Measurements from ENCODE around the gene VIP.
"Not testable (repeated sequence)": the region's sequence is repeated elsewhere in the genome, so short reads cannot be mapped to it uniquely, and the experiment has no call there.

The VIP gene

DNA sequence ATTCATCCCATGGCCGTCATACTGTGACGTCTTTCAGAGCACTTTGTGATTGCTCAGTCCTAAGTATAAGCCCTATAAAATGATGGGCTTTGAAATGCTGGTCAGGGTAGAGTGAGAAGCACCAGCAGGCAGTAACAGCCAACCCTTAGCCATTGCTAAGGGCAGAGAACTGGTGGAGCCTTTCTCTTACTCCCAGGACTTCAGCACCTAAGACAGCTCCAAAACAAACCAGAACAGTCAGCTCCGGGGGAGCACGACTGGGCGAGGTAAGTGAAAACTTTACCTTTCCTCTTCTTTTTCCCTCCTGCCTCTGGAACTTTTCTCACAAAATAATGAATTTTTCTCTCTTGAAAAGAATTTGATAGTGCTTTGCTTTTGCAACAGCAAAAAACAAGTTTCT lies at the start of gene VIP:
Gene VIP, plus strand, starts transcription at position 104 of the 400 bp plus-strand sequence. CDS start 1,381 bp downstream, outside the sequence.
- Mint-ChIP-seq H3K9me3 (no peaks in the 10 kb centered on the region), H3K4me1 (ENCODE audit: low read depth) (no peaks in the 10 kb centered on the region), H3K4me3 (no peak within 1 kb of the TSS), H3K27ac (no peak within 1 kb of the TSS), H3K27me3 (no peaks in the 10 kb centered on the region), H3K36me3 (ENCODE audit: low read depth) (no peaks in the 10 kb centered on the region)
- intact Hi-C loops (cut with micrococcal nuclease), result no loop called here

DNA sequence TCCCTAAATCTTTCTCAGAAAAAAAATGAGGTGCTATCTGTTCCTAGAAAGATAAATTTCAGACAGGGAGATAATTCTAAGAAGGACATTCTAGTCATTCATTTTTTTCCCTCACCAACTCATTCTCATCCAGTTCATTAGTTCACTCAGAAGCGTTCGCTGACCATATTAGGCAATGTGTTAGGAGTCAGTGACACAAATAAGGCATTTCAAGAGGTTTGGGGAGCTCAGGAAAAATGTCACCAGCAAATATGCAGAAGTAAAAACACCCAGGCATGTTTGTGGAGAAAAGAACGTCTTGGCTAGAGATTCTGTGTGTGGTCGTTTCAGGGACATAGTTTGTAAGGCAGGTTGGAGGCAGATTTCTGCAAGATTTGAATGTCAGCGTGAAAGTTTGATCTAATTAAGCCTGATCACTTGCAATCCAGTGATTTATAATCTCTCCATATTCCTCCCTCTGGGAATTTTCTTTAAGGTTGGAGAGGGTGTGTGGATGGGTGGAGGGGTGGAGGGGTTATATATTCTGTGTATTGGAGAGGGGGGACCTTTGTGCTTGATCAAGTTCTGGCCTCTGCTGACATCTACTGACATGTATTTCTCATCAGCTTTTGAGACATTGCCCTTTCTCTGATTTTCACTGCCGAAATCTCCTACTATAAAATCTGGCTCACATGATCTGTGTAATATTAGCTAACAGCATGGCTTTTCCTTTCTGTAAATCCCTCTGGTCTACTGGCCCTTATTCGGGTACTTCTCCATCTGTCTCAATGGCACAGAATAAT lies 49.3 kb upstream of the VIP start:
- Mint-ChIP-seq H3K27me3 (peaks cover 14% of the 10 kb centered on the region), H3K4me1 (ENCODE audit: low read depth) (no peaks in the 10 kb centered on the region), H3K4me3 (no peak overlapping the region), H3K36me3 (ENCODE audit: low read depth) (no peaks in the 10 kb centered on the region), H3K9me3 (no peaks in the 10 kb centered on the region), H3K27ac (no peak overlapping the region)
- intact Hi-C loops (cut with micrococcal nuclease), result no loop called here

DNA sequence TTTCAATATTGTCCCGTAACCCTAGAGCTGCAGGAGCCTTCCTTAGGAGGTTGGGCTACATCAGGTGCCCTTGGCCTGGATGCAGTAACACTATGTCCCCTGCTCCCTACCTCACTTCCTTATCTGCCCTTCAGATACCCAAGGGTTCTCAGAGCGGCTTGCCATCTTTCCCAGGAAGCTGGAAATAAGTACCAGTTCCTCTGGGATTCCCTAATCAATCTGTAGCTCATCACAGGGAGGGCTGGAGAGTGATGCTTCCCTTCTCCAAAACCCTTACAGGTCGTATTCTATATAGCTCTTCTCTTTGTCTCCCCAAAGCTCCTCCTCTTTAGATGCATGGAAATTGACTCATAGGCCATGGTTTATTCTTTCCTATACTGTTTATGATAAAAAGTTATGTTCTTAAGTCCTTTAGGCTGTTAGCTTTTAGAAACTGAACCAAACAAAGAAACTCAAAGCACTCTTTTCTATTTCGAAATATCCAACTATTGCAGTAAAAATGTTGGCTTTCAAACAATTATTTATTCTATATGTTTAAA lies 48.7 kb upstream of the VIP start:
- intact Hi-C loops (cut with micrococcal nuclease), result no loop called here
- Mint-ChIP-seq H3K4me1 (ENCODE audit: low read depth) (no peaks in the 10 kb centered on the region), H3K9me3 (no peaks in the 10 kb centered on the region), H3K4me3 (no peak overlapping the region), H3K27me3 (peaks cover 14% of the 10 kb centered on the region), H3K36me3 (ENCODE audit: low read depth) (no peaks in the 10 kb centered on the region), H3K27ac (no peak overlapping the region)

DNA sequence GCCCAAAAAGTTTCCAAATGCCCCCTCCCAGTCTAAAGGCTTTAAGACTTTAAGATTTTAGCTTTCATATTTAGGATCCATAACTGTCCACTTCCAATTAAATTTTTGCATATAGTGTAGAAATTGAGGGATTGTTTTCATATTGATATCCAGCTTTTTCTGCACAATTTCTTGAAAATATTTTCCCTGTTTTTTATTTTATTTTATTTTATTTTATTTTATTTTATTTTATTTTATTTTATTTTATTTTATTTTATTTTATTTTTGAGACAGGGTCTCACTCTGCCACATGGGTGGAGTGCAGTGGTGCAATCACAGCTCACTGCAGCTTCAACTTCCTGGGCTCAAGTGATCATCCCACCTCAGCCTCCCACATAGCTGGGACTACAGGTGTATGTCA lies 46.8 kb upstream of the VIP start:
- H3K36me3 Mint-ChIP-seq (ENCODE audit: low read depth); H3K27ac Mint-ChIP-seq; H3K4me3 Mint-ChIP-seq; H3K9me3 Mint-ChIP-seq; intact Hi-C loops (cut with micrococcal nuclease); H3K4me1 Mint-ChIP-seq (ENCODE audit: low read depth): not testable (repeated sequence)
- peaks cover 12% of the 10 kb centered on the region for H3K27me3 Mint-ChIP-seq

DNA sequence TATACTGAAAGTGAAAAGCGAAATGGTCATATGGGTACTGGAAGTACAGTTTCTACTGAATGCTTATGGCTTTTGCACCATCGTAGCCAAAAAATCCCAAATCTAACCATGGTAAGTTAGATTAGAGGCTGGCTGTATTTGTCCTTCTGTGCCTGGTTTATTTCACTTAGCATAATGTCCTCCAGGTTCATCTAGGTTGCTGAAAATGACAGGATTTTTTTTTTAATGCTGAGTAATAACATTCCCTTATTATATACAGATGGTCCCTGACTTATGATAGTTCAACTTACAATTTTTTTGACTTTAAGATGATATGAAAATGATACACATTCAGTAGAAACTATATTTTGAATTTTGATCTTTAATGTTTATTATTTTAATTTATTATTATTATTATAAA lies 45.3 kb upstream of the VIP start:
- Mint-ChIP-seq H3K36me3 (ENCODE audit: low read depth) (no peaks in the 10 kb centered on the region), H3K4me3 (no peak overlapping the region), H3K27ac (no peak overlapping the region), H3K27me3 (peaks cover 12% of the 10 kb centered on the region), H3K4me1 (ENCODE audit: low read depth) (no peaks in the 10 kb centered on the region), H3K9me3 (peaks cover 6% of the 10 kb centered on the region)
- intact Hi-C loops (cut with micrococcal nuclease), result no loop called here

DNA sequence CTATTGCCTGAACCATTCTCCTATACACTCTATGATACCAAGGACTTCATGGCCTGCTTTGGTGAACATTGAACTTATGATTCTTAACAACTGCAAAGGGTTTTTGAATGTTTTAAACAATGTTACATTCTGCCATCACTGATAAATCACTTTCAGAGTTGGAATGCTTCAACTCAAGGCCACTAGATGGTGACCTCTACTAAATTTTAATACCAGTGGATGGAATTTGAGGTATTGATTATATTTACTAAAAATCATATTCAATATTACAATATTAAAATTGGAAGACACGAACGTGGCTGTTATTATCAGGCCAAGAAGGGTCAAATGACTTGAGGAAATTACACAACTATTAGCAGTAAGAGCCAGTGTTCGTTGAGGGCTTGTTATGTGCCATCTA lies 34.3 kb upstream of the VIP start:
- intact Hi-C loops (cut with micrococcal nuclease), result no loop called here
- no peak overlapping the region for H3K4me3 Mint-ChIP-seq
- no peak overlapping the region for H3K27ac Mint-ChIP-seq
- no peaks in the 10 kb centered on the region for H3K4me1 Mint-ChIP-seq (ENCODE audit: low read depth)
- H3K36me3 Mint-ChIP-seq (ENCODE audit: low read depth), result no peaks in the 10 kb centered on the region
- no peaks in the 10 kb centered on the region for H3K27me3 Mint-ChIP-seq
- peaks cover 13% of the 10 kb centered on the region for H3K9me3 Mint-ChIP-seq

DNA sequence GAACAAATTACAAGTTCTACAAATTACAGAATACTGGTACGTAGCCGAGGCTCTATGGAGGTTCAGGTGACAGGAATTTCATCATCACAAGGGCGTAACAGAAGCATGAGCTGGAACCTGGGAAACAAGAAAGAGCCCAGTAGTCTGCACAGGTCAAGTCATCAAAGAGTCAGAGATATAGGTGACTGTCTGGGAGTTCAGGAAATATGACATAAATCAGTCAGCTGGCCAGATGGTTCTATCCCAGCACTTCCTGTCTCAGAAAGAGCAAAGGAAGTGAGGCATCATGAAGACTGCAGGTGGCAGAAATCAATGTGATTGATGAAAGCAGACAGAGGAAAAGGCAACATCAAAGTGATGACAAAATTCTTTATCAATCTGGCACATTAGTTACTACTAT lies 29.6 kb upstream of the VIP start:
- Mint-ChIP-seq H3K9me3 (no peaks in the 10 kb centered on the region), H3K27ac (no peak overlapping the region), H3K4me1 (ENCODE audit: low read depth) (no peaks in the 10 kb centered on the region), H3K4me3 (no peak overlapping the region), H3K36me3 (ENCODE audit: low read depth) (no peaks in the 10 kb centered on the region), H3K27me3 (no peaks in the 10 kb centered on the region)
- intact Hi-C loops (cut with micrococcal nuclease), result no loop called here

DNA sequence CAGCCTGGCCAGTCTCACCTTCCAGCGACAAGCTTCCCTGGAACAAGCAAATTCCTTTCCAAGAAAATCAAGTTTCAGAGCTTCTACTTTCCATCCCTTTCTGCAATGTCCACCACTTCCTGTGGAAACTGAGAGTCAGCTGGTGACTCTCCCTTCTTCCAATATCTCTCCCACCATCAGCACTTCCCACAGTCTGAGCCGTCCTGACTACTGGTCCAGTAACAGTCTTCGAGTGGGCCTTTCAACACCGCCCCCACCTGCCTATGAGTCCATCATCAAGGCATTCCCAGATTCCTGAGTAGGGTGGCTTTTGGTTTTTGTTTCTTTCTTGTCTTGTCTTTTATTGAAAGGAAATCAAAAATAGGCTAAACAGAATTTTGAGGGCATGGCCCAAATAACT lies 28.6 kb upstream of the VIP start:
- no peaks in the 10 kb centered on the region for H3K9me3 Mint-ChIP-seq
- no peak overlapping the region for H3K4me3 Mint-ChIP-seq
- no peaks in the 10 kb centered on the region for H3K27me3 Mint-ChIP-seq
- intact Hi-C loops (cut with micrococcal nuclease), result no loop called here
- no peaks in the 10 kb centered on the region for H3K36me3 Mint-ChIP-seq (ENCODE audit: low read depth)
- H3K27ac Mint-ChIP-seq, result no peak overlapping the region
- no peaks in the 10 kb centered on the region for H3K4me1 Mint-ChIP-seq (ENCODE audit: low read depth)

DNA sequence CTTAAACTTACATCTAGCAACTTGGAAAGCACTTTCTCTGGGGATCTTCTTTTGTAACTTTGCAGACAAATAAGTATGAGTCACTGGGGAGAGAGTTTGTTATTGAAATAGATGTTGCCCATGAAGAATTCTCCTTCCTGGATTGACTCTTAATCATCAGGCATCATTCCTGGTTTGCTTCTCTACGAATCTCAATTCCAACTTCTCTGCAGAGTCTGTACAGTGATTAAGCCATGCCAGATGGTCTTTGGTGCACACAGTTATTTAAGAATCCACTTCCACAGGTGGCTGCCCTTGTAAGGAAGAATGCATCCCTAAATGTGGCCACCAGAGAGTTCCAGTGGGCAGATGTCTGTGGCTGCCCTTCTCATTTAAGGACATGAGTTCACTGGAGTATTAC lies 27.2 kb upstream of the VIP start:
- H3K27me3 Mint-ChIP-seq, result no peaks in the 10 kb centered on the region

DNA sequence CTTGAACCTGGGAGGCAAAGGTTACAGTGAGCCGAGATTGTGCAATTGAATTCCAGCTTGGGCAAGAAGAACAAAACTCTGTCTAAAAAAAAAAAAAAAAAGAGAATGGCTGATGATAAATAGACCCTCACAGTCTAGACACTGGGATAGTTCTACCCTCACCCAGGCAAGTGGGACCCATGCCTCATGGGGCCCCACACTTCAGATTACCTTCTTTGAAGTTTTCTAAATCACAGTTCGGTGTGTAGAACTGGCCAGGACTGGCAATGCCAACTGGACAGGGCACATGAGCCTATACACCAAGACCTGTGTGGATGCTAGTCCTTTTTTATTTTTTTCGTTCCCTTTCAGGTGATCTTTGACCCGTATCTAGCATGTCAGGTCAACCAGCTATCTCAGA lies 24.3 kb upstream of the VIP start:
- Mint-ChIP-seq H3K27me3 (no peaks in the 10 kb centered on the region), H3K36me3 (ENCODE audit: low read depth) (no peaks in the 10 kb centered on the region), H3K4me1 (ENCODE audit: low read depth) (no peaks in the 10 kb centered on the region), H3K9me3 (no peaks in the 10 kb centered on the region), H3K27ac (no peak overlapping the region), H3K4me3 (no peak overlapping the region)
- intact Hi-C loops (cut with micrococcal nuclease), result no loop called here

More for the DNA sequence above, 27.2 kb upstream of the VIP start:
- no peaks in the 10 kb centered on the region for H3K9me3 Mint-ChIP-seq
- H3K27ac Mint-ChIP-seq, result no peak overlapping the region
- H3K36me3 Mint-ChIP-seq (ENCODE audit: low read depth), result no peaks in the 10 kb centered on the region
- intact Hi-C loops (cut with micrococcal nuclease), result no loop called here
- H3K4me1 Mint-ChIP-seq (ENCODE audit: low read depth), result no peaks in the 10 kb centered on the region
- H3K4me3 Mint-ChIP-seq, result no peak overlapping the region

DNA sequence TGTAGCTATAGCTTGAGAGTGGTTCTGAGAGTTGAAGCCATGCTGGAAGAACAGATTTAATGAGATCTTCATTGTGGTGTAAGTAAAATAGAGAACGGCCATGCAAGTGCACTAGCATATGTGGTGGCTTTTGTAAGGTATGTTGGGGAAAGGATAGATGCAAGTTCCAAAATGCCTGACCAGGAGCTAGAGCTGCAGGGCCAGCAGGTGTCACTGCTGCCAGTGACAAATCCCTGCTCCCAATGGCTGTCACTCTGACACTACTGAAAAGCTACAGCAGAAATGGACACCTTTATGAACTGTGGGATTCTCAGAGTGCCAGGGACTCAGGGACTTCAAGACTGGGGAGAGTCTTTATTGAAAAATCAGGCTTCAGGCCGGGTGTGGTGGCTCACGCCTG lies 23.1 kb upstream of the VIP start:
- intact Hi-C loops (cut with micrococcal nuclease), result no loop called here
- Mint-ChIP-seq H3K27me3 (no peaks in the 10 kb centered on the region), H3K4me1 (ENCODE audit: low read depth) (no peaks in the 10 kb centered on the region)

DNA sequence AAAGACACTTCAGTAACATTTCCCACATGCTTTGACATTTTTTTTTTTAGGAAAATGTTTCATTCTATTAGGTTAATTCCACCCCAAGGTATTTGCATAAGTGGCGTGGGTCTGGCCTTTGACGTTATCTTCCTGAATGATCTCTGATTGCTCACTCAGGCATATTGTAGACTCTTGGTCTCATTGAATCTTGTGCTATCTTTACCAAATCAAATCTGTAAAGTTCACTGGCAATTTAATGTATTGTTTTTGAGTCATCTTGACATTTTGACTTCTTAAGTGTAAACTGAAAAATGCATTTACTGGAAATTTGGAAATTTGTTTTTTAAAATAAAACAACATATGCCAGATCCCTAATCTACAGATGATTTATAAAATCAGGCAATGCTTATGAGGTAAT lies 16.0 kb upstream of the VIP start:
- no peaks in the 10 kb centered on the region for H3K4me1 Mint-ChIP-seq (ENCODE audit: low read depth)

More for the DNA sequence above, 23.1 kb upstream of the VIP start:
- H3K27ac Mint-ChIP-seq, result no peak overlapping the region
- no peaks in the 10 kb centered on the region for H3K9me3 Mint-ChIP-seq
- no peaks in the 10 kb centered on the region for H3K36me3 Mint-ChIP-seq (ENCODE audit: low read depth)
- H3K4me3 Mint-ChIP-seq, result no peak overlapping the region

DNA sequence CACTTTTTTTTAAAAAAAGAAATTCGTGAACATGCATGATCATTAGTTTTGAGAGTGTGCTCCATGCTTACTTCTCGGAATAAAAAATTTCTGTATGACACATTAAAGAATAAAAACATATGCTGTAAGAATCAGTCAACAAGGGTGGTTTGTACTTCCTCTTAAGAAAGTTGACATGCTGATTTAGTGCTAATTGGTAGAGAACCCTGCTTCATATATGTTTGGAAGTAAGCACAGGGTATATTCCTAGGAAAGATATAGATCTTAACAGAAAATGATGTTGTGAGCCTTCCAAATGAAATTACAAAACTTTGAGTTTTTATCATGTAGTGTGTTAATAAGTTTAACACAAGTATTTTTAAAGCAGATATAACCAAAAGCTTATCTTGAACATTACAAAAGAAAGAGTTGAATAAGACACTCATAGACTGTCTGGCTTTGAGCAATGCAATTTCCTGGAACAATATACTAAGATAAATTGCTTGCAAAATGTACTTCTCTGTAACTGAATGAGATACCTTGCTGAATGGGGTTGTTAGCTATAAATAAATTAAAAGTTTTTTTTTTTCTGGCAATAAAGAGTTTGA lies 13.8 kb upstream of the VIP start:
- Mint-ChIP-seq H3K4me1 (ENCODE audit: low read depth) (no peaks in the 10 kb centered on the region), H3K36me3 (ENCODE audit: low read depth) (no peaks in the 10 kb centered on the region), H3K27ac (no peak overlapping the region), H3K4me3 (no peak overlapping the region), H3K27me3 (no peaks in the 10 kb centered on the region), H3K9me3 (no peaks in the 10 kb centered on the region)
- intact Hi-C loops (cut with micrococcal nuclease), result no loop called here

More for the DNA sequence above, 16.0 kb upstream of the VIP start:
- Mint-ChIP-seq H3K4me3 (no peak overlapping the region), H3K27ac (no peak overlapping the region), H3K36me3 (ENCODE audit: low read depth) (no peaks in the 10 kb centered on the region), H3K9me3 (no peaks in the 10 kb centered on the region), H3K27me3 (no peaks in the 10 kb centered on the region)
- intact Hi-C loops (cut with micrococcal nuclease), result no loop called here

DNA sequence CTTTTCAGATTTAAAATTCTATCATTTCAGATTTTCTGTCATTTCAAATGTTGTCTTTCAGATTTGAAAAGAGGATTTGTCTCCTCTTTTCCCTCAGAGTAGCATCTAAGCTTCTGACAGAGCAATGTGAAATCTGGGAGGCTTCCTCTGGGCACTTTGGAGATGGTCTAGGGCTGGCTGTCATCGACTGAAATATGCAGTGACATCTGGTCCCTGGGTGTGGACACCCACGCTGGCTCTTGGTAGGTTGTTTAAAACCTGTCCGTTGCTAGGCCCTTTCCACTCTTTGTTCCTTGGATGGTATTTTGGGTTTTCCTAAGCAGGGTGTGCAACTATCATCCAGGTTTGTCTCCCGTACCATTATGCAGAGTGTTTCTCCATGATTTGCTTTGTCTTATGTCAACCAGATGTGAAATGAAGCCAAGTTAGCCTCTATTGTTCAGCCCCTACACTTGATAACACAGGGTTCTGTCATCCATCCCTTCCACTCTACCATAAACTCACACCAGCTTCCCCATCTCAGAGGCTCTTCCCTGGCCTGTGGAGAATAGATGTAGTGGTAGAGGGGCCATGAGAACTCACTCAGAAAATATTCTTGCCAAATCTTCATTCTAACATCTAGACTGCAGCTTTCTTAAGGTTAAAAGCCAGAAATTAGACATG lies 5.0 kb upstream of the VIP start:
- intact Hi-C loops (cut with micrococcal nuclease), result no loop called here
- no peaks in the 10 kb centered on the region for H3K27me3 Mint-ChIP-seq
- H3K36me3 Mint-ChIP-seq (ENCODE audit: low read depth), result no peaks in the 10 kb centered on the region
- no peaks in the 10 kb centered on the region for H3K9me3 Mint-ChIP-seq
- no peak overlapping the region for H3K4me3 Mint-ChIP-seq
- H3K4me1 Mint-ChIP-seq (ENCODE audit: low read depth), result no peaks in the 10 kb centered on the region
- no peak overlapping the region for H3K27ac Mint-ChIP-seq

All from dendritic cell treated with granulocyte-macrophage colony-stimulating factor and Interleukin-4, amounts not matched to agents 40 ng/mL and 50 ng/mL, for 4 days (primary cell).